ENCODE results near the gene CFLAR. TPM values are rescaled to one million over a fixed set of nuclear protein-coding genes. Genes with fewer than 3 reads are reported as not detected.

The CFLAR gene
- total RNA-seq, 1 experiment from 2014 or later, result 21.5 TPM

GRCh38 chr2:201071479-201072200, 44.3 kb upstream of the CFLAR start, which contains the start of the genes HYCC2 and NDUFB3 (continued):
- TF ChIP-seq FOXJ3 (CRISPR knock-in tag; IDR thresholded peaks at IDR 0.05; ENCODE audit: borderline replicate concordance), result no peak
- TF ChIP-seq ZNF281 (CRISPR knock-in tag; IDR thresholded peaks at IDR 0.05), result no peak
- TF ChIP-seq TCF7 (CRISPR knock-in tag; IDR thresholded peaks at IDR 0.05; ENCODE audit: low read depth), result no peak
- TF ChIP-seq, protein P1, sequence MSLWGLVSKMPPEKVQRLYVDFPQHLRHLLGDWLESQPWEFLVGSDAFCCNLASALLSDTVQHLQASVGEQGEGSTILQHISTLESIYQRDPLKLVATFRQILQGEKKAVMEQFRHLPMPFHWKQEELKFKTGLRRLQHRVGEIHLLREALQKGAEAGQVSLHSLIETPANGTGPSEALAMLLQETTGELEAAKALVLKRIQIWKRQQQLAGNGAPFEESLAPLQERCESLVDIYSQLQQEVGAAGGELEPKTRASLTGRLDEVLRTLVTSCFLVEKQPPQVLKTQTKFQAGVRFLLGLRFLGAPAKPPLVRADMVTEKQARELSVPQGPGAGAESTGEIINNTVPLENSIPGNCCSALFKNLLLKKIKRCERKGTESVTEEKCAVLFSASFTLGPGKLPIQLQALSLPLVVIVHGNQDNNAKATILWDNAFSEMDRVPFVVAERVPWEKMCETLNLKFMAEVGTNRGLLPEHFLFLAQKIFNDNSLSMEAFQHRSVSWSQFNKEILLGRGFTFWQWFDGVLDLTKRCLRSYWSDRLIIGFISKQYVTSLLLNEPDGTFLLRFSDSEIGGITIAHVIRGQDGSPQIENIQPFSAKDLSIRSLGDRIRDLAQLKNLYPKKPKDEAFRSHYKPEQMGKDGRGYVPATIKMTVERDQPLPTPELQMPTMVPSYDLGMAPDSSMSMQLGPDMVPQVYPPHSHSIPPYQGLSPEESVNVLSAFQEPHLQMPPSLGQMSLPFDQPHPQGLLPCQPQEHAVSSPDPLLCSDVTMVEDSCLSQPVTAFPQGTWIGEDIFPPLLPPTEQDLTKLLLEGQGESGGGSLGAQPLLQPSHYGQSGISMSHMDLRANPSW (CRISPR knock-in tag; conservative IDR thresholded peaks at IDR 0.05; ENCODE audit: low read depth), result no peak
- TF ChIP-seq EMX1 (CRISPR knock-in tag; IDR thresholded peaks at IDR 0.05), result no peak
- no peak for TF ChIP-seq NR2C2 (CRISPR knock-in tag; IDR thresholded peaks at IDR 0.05)
- TF ChIP-seq, protein P2, sequence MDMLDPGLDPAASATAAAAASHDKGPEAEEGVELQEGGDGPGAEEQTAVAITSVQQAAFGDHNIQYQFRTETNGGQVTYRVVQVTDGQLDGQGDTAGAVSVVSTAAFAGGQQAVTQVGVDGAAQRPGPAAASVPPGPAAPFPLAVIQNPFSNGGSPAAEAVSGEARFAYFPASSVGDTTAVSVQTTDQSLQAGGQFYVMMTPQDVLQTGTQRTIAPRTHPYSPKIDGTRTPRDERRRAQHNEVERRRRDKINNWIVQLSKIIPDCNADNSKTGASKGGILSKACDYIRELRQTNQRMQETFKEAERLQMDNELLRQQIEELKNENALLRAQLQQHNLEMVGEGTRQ (CRISPR knock-in tag; IDR thresholded peaks at IDR 0.05), result peak; percentile 25; the same call in 1 of the 2 replicates
- no peak for TF ChIP-seq CDX4 (CRISPR knock-in tag; IDR thresholded peaks at IDR 0.05; ENCODE audit: borderline replicate concordance)
- TF ChIP-seq E2F5 (CRISPR knock-in tag; IDR thresholded peaks at IDR 0.05), result no peak
- no peak for TF ChIP-seq TEAD1 (CRISPR knock-in tag; IDR thresholded peaks at IDR 0.05)
- no peak for TF ChIP-seq ESRRA (CRISPR knock-in tag; IDR thresholded peaks at IDR 0.05; ENCODE audit: borderline replicate concordance)
- TF ChIP-seq ZNF138 (CRISPR knock-in tag; conservative IDR thresholded peaks at IDR 0.05), result no peak
- TF ChIP-seq FOXK1 (CRISPR knock-in tag; IDR thresholded peaks at IDR 0.05), result peak; percentile 90
- TF ChIP-seq, protein P3, sequence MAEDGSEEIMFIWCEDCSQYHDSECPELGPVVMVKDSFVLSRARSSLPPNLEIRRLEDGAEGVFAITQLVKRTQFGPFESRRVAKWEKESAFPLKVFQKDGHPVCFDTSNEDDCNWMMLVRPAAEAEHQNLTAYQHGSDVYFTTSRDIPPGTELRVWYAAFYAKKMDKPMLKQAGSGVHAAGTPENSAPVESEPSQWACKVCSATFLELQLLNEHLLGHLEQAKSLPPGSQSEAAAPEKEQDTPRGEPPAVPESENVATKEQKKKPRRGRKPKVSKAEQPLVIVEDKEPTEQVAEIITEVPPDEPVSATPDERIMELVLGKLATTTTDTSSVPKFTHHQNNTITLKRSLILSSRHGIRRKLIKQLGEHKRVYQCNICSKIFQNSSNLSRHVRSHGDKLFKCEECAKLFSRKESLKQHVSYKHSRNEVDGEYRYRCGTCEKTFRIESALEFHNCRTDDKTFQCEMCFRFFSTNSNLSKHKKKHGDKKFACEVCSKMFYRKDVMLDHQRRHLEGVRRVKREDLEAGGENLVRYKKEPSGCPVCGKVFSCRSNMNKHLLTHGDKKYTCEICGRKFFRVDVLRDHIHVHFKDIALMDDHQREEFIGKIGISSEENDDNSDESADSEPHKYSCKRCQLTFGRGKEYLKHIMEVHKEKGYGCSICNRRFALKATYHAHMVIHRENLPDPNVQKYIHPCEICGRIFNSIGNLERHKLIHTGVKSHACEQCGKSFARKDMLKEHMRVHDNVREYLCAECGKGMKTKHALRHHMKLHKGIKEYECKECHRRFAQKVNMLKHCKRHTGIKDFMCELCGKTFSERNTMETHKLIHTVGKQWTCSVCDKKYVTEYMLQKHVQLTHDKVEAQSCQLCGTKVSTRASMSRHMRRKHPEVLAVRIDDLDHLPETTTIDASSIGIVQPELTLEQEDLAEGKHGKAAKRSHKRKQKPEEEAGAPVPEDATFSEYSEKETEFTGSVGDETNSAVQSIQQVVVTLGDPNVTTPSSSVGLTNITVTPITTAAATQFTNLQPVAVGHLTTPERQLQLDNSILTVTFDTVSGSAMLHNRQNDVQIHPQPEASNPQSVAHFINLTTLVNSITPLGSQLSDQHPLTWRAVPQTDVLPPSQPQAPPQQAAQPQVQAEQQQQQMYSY (CRISPR knock-in tag; IDR thresholded peaks at IDR 0.05), result no peak
- TF ChIP-seq FOXP4 (CRISPR knock-in tag; IDR thresholded peaks at IDR 0.05), result no peak
- TF ChIP-seq, protein P4, sequence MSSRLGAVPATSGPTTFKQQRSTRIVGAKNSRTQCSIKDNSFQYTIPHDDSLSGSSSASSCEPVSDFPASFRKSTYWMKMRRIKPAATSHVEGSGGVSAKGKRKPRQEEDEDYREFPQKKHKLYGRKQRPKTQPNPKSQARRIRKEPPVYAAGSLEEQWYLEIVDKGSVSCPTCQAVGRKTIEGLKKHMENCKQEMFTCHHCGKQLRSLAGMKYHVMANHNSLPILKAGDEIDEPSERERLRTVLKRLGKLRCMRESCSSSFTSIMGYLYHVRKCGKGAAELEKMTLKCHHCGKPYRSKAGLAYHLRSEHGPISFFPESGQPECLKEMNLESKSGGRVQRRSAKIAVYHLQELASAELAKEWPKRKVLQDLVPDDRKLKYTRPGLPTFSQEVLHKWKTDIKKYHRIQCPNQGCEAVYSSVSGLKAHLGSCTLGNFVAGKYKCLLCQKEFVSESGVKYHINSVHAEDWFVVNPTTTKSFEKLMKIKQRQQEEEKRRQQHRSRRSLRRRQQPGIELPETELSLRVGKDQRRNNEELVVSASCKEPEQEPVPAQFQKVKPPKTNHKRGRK (CRISPR knock-in tag; IDR thresholded peaks at IDR 0.05; ENCODE audit: borderline replicate concordance), result no peak
- TF ChIP-seq ZNF425 (CRISPR knock-in tag; conservative IDR thresholded peaks at IDR 0.05), result no peak
- no peak for TF ChIP-seq NFATC4 (CRISPR knock-in tag; IDR thresholded peaks at IDR 0.05)
- no peak for TF ChIP-seq ELF4 (CRISPR knock-in tag; IDR thresholded peaks at IDR 0.05; ENCODE audit: low read depth)

Data from WTC11 (cell line).